HG03571 (cell line): ENCODE measurements around the gene CYP11A1.

ENCODE experiments used
- ATAC-seq: cut with Tn5 transposase; IDR thresholded peaks from one replicate; pipeline ENCODE4 v1.9.1; 2021; ENCODE audit not compliant: unreplicated experiment

CYP11A1 gene

DNA sequence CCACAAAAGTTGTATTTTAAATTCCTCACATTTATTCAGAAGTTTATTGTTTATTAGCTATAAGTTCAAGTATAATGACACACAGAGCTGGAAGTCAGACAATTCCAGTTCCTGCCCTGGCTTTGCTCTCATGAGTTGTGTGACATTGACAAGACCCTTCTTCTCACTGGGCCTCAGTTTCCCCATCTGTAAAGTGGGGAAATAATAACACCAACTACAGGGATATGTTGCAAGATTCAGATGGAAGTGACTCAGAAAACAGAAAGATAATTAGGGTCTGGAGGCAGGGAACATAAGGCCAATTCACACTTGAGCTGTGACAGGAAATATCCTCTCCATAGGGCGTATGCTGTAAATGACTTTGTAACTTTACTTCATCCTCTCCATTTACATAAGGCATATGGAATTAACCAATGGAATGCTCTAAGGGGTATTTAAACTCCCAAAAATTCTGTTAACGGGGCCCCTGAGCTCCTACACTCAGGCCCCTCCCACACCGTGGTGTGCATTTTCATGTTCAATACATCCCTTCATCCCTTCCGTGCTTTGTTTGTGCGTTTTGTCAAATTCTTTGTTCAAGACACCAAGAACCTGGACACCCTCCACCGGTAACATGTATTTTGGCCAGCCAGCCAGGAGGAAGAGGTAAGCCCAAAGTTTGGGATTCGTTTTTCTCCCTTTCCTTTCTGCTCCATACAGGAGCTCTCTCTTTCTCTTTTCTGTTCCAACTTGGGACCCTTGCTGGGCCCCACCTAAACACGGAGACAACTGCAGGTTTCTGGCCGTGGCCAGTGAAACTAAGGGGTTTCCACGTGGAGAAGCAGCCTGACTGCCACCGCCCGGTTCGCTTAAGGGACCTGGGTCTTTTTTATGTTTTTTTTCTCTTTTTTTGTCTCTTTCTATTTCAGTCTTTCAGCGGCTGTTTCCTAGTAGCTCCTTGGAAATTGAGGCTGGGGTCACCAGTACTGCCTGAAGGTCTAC, 16.9 kb downstream of the CYP11A1 start:
- ATAC-seq: no peak

GRCh38 chr15:74349241-74349778, 18.1 kb downstream of the CYP11A1 start:
- ATAC-seq: no peak

- ATAC-seq: no peak
These were observed 19.6 kb downstream of the CYP11A1 start for GRCh38 chr15:74347757-74348250.

DNA sequence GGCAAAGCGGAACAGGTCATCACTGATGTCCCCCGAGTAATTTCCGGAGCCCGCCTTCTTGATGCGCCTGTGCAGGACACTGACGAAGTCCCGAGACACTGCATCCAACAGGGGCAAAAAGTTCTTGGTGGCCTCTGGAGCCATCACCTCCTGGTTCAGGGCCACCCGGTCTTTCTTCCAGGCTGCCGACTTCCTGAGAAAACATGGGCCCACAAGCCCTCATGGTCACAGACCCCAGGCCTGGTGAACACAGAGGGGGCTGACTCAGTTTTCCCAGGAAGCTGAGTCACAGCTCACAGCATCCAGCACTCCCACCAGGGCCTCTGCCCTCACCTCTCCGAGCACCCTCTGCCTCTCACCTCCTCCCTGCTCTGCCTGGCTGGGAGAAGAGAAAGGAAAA, 22.4 kb downstream of the CYP11A1 start:
- ATAC-seq: no peak

GRCh38 chr15:74343797-74344127, 23.7 kb downstream of the CYP11A1 start:
- no peak for ATAC-seq

DNA sequence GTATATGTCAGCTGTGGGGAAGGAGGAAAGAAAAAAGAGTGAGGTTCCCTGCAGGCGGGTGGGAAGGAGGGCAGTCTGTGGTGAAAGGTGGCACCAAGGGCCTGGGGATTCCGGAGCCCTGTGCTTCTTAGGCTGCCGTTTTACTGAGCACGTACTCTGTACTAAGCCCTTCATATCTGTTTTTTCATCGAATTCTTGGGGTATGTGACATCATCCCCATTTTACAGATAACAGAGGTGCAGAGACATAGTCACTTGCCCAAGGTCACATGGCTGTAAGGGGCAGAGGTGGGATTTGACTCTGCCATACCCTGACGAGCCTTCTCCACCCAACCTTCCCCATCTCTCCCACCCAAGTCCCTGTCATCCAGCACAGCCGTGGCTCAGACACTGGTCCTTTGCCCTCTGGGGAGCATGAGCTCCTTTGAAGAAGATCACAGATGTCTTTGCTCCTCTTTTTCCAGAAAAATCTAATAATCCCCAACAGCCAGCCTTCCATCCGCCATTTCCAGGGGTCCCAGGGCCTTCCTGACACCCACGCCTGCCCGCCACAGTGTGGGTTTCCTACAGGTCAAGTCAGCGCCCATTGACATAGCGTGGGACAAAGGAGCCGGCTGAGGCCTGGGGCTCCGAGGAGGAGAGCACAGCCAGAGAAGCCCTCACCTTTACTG, 24.2 kb downstream of the CYP11A1 start:
- ATAC-seq: no peak

- no peak for ATAC-seq
These were observed 27.3 kb downstream of the CYP11A1 start for GRCh38 chr15:74340150-74340549.

GRCh38 chr15:74339371-74339770, 28.1 kb downstream of the CYP11A1 start:
- no peak for ATAC-seq

- no peak for ATAC-seq
These were observed 28.8 kb downstream of the CYP11A1 start for GRCh38 chr15:74338676-74339075.

- no peak for ATAC-seq
These were observed 29.7 kb downstream of the CYP11A1 start for GRCh38 chr15:74337607-74338211.

- ATAC-seq: no peak
These were observed 30.3 kb downstream of the CYP11A1 start for GRCh38 chr15:74337146-74337545.

DNA sequence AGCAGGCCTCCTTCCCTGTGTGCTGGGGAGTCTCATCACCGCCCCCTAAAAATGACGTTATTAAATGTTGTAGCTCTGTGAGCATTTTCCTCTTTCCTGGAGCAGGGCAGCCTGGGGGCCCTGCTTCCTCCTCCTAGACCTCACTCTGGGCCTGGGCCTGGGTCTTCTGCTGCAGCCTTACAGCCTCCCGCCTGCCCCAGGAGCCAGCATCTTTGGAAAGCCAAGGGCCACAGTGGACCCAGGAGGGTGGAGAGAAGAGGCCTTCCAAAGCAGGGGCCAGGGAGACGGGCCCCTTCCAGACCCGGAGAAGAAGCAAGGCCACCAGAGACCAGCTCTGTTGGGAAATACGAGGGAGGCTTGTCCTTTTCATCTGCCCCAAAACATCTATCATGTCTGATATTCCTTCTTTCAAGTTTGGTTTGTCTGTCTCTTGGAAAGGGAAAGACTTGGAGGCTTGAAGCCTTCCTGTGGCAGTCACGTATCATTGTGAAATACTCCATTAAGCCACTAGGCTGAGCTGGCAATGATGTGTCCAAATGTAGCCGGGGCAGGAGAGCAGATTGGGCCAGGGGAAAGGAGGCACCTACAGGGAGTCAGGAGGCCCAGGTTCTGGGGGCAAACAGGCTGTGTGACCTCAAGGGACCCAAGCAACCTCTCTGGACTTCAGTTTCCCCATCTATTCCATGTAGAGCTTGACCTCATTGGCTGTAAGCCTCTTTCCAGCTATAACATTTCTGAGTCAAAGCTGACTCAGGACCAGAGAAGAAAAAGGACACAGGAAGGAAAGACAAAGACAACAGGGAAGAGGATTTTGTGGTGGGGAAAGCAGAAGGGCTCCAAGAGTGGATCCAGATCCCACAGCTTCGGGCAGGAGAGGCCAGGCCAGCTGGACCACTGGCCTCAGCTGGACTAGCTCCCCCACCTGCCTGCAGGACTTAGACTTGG, 31.1 kb downstream of the CYP11A1 start:
- ATAC-seq: no peak

GRCh38 chr15:74335396-74335795, 32.0 kb downstream of the CYP11A1 start:
- no peak for ATAC-seq

DNA sequence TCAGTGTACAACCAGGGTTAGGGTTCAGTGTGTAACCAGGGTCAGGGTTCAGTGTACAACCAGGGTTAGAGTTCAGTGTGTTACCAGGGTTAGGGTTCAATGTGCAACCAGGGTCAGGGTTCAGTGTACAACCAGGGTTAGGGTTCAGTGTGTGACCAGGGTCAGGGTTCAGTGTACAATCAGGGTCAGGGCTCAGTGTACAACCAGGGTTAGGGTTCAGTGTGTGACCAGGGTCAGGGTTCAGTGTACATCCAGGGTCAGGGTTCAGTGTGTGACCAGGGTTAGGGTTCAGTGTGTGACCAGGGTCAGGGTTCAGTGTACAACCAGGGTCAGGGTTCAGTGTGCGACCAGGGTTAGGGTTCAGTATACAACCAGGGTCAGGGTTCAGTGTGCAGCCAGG, 33.3 kb downstream of the CYP11A1 start:
- ATAC-seq: no peak

- ATAC-seq: no peak
These were observed 33.8 kb downstream of the CYP11A1 start for GRCh38 chr15:74333662-74334061.

- ATAC-seq: no peak
These were observed 34.4 kb downstream of the CYP11A1 start for GRCh38 chr15:74333093-74333492.

- ATAC-seq: no peak
These were observed 34.8 kb downstream of the CYP11A1 start for GRCh38 chr15:74332611-74333010.

DNA sequence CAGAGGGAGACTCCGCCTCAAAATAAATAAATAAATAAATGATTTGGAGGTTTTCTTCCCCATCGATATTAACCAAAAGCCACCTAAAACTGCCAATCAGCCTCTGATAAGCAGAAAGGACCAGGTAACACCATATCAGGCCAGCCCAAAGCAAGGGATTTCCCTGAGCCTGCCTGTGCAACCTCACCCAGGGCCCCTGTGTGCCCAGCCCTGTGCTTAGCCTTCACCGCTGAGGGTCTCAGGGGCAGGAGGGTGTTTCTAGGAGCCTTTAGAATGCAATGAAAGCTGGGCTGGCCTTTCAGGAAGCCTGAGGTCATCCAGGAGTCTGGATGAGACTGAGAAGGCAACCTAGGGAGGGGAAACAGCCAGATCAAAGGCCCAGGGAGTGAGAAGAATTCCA, 35.4 kb downstream of the CYP11A1 start:
- no peak for ATAC-seq

DNA sequence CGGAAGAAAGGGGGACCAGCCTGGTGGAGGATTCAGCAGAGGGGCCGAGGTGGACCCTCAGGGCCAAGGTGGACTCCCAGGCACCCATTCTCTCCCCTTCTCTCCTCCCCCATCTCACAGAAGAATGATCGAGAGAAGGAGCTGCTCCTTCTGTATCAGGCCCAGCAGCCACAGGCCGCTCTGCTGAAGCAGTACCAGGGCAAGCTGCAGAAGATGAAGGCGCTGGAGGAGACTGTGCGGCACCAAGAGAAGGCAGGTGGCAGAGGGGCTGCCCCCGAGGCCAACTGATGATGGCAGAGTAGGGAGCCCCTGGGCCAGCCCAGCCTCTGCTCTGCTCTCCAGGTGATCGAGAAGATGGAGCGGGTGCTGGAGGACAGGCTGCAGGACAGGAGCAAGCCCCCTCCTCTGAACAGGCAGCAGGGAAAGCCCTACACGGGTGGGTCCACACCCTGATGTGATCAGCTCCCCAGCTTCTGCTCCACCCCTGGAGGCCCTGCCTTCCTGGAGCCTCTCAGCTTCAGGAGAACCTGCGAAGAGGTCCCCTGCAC, 36.5 kb downstream of the CYP11A1 start:
- ATAC-seq: no peak
